AG08395 (cell line): ENCODE results near the gene EPHB1.
A peak's percentile ranks its signal among the peaks of the same experiment; 100 is the strongest.

Source experiments
- DNase-seq: peaks from one replicate; pipeline ENCODE4 v3.0.0; 2012; ENCODE audit warnings: mixed read lengths, low spot score

Gene EPHB1

DNA sequence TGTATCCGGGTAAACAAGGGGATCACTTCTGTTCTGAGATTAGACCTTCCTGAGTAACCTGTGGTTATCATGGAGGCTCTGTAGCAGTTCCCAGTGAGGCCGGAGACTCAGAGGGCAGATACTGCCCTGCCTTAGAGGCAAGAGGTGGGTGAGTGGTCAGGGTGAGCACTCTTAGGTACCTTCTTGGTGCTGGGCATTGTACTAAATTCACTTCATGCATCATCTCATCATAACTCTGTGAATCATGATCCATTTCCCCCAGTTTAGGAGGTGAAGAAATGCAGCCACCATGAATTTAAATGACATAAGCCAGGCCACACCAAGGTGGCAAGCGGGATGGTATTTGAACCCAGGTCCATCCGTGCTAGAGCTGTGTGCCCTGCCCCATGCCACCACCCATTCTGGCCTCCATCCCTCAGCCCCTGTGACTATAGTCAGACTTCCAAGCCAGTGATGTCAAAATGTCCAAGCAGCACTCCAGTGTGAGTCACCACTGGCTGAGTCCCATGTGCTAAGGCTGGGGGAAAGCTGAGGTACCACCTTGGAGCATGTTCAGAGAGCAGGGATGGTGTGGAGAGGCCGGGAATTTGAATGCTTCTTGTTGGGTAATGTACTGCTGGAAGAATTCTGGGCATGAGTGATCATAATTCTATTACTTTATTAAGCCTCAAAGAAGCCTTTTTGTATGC lies 88.8 kb downstream of the EPHB1 start:
- DNase-seq: peak; percentile 67

DNA sequence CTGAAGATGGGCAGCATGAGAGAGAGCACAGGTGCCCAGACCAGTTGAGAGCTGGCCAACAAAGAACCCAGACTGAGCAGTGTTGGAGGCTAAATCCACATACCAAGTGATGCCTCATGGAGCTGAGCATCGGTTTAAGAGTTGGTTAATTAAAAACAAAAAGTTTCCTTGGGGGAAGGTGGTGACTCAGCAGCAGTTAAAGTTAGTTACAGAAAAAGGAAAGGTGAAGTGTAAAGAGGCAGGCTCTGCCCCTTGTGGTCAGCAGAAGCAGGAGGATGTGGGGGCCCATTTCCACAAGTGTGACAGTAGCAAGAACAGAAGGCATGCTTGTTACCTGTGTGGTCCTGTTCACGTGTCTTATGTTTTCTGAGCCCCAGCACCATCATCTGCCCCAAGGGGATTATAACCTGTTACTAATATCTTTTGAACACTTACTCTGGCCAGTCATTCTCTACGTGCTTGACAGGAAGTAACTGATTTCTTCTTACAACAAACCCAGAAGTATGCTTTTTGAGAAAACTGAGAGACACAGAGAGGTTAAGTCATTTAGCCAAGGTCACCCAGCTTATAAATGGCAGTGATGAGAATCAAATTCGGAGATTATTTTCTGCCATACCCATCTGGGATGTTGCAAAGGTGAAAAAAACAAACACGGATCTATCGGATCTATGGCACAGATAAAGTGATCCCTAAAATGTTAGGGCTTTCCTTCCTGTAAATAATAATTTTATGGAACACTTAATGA lies 91.0 kb downstream of the EPHB1 start:
- DNase-seq: peak; percentile 55

DNA sequence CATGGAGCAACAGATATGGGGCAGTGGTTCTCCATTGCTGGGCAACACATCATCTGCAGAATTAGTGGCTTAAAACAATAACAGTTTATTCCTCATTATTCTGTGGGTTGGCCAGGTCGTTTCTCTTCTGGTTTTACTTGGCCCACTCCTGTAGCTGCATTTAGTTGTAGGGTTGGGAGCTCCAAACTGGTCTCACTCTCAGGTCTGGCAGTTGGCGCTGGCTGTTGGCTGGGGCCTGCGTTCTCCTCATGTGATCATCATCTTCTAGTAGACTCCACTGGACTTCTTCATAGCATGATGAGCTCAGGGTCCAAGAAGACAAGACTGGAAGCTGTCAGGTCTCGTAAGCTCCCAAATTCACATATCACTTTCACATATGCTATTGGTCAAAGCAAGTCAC lies 91.9 kb downstream of the EPHB1 start:
- DNase-seq: no peak

DNA sequence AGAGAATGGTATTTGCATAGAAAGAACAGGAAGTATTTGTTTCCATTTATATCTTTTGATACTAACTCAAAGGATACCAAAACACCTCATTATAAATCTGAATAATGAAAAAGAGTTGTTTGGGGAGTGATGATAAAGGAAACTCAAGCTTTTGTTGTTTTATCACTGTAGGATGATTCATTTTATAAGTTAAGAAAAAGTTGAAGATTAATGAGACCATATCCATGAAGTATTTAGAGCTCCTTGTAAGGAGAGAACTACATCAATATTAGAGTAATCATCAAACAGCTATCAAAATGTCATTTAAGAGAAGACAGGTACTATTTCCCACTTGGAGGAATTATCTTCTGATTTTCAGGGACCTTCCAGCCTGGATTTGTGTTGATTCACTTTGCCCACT lies 92.5 kb downstream of the EPHB1 start:
- DNase-seq: no peak

DNA sequence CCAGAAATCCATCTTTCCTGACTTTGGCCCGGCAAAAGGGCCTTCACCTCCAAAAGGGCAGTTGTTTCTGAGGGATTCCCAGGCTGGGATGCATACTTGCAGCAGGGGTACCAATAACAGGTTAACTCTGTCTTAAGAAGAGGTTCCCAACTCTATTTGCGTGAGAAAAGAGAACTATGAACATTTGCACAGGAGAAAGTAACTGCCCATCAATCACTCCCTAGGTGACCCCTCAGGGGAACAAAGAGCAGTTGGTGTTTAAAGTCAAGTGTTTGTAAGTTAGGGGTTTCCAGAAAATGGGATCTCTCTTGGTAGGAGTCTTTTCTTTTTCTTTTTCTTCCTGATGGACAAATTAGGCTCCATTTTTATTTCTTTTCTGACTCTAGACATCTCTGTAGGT lies 97.3 kb downstream of the EPHB1 start:
- DNase-seq: no peak

DNA sequence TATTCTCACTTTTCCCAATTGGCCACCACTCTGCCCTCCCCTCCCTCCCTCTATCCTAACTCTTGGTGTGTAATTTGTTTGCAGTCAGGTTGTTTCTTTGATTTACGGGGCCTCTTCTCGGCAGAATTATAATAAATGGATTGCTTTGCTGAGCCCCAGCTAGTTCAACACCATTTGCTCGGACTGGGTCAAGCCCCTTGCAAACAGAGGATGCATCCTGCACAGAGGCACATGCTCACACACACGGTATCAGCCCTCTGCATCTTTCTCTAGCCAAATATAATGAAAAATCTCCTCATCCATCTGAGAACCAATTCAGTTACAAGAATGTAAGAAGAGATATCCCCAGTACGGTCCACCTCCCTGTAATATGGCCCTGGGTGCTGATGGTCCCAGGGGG lies 97.7 kb downstream of the EPHB1 start:
- DNase-seq: no peak

DNA sequence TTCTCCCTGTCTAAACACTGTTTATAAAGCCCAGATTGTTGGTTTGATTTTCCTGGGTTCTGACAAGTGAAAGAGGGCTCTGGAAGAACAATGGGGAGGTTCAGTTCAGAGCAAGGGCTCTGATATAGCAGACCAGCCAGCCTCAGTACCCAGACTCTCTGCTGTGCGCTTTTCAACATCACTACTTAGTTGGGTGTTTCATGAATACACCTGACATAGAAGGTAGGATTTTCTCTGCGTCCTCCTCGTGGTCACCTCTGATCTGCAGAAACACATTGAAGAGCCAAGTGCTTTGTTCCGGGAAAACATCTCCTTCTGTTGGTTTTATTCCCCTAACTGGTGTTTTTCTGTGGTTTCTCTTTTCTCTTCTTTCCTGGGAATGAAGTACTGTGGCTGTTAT lies 99.5 kb downstream of the EPHB1 start:
- no peak for DNase-seq

DNA sequence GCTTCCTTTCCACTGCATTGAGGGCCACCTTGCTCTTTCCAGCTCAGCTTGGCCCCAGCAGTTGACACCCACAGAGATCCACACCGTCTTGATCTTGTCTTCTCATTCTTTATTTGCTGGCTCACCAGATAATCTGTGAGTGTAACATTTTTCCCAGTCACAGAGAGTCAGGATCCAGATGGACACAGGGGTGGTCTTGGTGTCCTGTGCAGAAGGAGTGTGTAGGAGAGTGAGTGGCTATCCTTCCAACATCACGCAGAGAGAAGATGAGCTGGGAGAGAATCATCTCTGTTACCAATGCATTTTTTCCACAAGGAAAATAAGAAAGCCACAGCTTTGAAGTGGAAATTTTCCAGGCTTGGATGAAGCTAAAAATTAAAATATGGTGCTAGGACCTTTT lies 100.1 kb downstream of the EPHB1 start:
- no peak for DNase-seq

DNA sequence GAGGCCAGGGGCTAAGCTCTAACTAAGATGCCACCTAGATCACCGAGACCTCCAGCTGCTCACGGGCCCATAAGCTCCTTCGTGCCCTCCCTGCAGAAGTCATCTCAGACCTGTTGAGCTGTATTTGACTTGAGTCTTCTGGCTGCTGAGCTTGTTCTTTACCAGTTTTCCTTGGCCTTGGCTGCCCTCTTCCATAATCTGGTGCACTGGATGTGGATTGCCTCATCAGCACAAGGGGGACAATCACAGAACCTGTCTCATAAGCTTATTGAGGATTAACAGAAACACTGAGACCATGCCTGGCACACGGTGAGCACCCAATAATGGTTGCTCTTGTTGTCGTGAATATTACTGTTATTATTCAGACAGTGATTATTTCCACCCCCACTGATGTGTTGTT lies 101.1 kb downstream of the EPHB1 start:
- DNase-seq: no peak

DNA sequence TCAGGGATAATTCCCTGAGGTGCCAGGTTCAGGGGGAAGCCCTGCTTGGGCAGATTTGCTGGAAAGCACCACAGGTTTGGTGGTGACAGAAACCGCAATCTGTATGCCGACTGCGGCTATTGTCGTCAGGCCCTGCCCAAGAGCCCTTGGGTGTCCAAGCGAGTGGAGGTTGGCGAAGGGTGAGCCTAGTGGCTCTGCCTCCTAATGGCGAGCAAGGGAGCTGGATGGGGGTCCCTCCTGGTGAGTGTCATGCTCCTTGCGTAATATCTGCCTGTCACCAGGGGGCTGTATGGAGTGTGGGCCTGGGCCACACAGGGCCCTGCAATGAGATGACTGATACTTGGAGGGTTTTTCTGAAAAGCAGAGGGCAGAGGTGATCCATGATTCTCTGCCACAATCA lies 101.6 kb downstream of the EPHB1 start:
- DNase-seq: no peak

DNA sequence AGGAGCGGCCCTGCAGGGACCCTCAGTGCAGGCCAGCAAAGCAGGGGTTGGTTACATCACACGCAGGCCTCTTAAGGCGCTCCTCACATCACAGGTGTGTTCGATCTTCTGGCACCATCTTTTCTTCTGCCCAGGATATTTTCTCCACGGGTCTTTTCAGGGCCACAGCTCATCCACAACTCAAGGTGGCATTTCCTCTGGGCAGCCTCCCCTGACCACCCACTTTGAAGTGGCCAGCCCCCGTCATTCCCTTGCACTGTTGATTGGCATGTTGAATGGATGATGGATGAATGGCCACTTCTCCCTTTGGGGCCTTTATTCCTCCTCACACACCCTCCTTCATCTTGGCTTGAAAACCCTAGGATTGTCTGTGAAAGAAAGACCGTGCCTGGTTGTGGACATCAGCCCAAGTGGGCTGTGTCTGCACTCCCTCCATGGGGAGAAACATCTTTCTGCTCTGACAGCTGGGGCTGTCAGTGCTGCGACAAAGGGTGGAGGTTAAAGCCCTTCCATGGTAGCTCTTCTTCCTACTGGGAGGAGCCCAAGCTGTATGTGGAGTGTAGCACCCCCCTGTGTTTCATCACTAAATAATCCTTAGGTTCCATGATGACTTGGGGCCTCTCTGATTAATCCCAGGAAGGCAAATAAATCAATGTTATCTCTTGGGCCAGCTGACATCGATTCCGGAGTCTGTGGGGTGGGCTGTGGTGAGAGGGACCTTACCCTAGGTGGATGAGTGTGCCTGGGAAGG lies 102.5 kb downstream of the EPHB1 start:
- DNase-seq: no peak

DNA sequence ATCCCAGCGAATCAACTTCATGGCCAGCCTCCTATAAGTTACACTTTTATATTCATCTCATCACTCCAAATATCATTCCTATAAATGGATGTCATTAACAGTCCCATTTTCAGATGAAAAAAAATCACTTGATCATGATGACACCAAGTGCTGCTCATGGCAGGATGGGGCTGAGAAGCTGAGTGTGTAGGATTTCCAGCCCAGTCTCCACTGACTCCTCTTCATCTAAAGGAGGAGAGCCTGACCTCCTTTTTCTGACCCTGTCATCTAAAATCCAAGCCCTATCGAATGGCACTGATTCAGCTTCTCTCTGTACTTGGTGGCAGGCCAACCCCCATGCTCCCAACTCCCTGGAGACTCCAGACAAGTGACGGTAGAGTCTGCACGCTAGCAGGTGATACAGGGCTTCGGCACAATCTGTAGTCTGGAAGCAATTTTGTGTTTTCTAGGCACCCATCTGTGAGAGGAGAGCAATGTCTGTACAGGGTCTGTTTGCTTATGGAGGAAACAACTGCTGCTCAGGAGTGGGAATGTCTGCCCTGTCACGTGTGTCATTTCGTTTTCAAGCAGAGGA lies 103.2 kb downstream of the EPHB1 start:
- no peak for DNase-seq

DNA sequence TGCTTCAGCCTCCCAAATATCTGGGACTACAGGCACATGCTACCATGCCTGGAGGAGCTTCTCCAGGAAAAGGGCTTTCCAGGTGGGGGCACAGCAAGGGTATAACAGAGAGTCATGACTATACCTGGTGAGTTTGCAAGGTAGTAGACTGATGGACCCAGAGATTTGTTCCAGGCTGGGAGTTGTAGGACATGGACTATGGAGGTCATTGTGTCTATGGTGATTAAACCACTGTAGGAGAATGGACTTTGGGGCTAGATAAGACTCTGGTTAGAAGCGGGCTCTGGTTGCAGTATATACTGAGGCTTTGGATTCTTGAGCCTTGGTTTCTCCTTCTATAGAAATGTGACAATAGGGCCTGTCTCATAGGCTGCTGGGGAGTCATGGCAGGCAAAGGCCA lies 104.7 kb downstream of the EPHB1 start:
- DNase-seq: no peak

DNA sequence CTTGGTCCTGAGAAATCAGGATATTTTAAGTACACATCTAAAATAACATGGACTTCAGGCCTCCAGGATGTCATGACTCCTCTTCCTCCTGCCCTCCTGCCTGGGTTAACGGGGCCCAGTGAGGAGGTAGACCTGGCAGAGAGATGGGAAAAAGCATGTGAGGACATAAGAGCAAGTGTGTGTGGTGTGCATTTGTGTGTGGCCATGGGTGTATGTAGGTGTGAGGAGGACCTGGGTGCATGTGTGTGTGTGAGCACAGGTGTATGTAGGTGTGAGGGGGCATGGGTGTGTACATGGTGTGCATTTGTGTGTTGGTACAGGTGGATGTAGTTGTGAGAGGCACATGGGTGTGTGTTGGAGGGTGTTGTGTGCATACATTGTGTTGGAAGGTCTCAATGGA lies 105.4 kb downstream of the EPHB1 start:
- DNase-seq: no peak

DNA sequence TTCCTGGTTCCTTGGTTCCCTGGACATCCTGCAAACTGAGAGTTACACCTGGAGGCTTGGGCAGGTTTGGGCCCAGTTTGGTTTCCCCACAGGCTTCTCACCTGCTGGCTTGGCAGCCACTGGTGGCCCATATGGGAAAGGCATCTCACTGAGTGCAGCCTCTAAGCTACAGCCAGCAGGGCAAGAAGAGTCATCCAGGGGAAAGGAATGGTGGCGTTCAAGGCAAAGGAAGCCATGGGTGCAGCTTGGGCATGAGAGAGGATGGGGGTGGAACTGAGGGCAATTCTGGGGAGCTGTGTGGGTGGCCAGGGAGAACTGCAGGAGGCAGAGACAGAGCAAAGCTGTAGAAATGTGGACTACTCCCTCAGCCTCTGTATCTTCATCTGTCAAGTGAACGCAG lies 106.4 kb downstream of the EPHB1 start:
- no peak for DNase-seq

DNA sequence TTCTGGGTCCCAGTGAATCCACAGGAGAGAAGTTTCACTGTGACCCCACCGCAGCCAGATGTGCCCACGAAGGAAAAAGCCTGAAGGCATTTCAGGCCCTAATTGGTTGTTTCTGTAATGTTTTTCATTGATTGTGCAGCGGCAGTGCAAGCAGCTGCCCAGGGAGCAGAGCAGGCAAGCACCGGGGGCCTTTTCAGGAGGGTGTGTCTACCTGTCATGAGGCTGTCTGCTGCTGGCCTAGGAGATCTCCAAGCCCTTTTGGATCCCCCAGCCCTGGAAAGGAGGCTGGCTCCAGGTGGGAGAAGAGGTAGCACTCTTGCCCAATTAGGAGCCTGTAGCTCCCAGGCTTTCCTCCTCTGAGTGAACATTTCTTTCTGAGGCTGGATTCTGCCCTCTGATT lies 108.8 kb downstream of the EPHB1 start:
- DNase-seq: no peak

DNA sequence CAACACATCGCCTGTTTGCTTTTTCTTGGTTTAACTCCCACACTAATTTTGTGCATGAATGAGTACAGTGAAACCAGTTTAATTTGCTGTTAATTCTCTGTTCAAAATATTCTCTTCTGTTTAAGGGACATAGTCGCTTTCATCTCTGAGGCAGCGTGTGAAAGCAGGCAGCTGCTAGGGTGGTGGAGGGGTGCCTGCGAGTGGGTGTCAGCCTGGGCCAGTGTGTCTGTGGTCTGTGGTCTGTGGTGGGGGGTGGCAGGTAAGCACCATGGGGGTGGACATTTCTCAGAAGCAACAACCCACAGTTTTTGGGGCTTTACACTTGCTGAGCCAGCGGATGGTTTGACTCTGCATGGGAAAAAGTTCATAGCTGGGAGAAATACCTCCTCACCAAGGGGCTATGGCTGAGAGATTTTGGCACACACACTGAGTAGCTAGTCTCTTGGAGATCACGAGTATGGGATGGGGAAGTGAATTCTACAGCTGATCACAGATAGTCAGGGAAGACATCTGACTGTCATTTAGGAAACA lies 109.2 kb downstream of the EPHB1 start:
- no peak for DNase-seq

DNA sequence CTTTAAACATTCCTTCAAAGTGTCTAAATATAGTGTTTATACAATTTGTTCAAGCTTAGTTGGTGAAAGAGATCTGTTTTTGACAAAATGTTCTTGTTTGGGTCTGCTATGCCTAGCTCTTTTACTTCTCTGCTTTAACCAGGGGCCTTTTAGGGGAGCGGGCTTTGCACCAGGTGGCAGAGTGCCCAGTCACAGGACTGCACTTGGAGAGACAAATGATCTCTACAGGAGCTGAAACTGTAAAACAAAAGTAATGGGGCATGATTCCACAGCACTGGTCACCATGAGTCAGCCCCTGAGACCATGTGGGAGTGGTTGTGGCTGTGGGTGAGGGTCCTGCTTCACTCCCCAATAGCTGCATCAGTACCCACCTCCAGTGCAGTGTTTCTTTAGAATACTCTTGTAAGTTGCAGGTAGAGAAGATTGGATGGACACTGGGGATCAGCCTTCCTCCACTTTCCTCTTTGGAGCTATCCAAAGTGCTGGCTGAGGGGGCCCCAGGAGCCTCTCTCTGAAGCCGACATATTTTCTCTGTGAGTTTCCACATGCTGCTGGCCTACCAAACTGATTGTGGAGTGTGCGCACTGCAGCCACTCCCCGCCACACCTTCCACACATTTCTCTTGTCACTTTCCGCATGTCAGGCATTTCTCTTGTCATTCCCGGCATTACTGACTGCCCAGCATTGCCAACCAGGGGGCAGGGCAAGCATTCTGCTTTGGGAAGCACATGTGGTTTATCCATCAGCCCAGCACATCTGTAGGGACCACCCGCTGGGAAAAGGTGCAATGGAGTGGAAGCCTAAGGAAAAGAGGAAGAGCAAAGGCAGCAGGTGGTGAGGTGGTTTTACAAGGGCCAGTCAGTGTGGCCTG lies 110.0 kb downstream of the EPHB1 start:
- DNase-seq: peak; percentile 34

DNA sequence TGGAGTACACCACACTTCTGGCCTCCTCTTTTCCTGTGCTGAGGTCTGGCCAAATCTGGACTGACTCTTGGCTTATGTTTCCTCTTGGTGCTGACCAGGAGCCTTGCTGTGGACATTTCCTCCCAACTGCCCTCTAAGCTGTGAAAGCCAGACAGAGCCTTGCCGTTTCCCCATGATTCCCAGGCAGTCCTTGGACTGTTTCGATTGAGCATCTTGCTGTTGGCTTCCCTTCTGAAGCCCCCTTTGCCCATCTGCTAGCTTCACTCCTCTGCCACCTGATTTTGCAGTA lies 110.5 kb downstream of the EPHB1 start:
- no peak for DNase-seq

DNA sequence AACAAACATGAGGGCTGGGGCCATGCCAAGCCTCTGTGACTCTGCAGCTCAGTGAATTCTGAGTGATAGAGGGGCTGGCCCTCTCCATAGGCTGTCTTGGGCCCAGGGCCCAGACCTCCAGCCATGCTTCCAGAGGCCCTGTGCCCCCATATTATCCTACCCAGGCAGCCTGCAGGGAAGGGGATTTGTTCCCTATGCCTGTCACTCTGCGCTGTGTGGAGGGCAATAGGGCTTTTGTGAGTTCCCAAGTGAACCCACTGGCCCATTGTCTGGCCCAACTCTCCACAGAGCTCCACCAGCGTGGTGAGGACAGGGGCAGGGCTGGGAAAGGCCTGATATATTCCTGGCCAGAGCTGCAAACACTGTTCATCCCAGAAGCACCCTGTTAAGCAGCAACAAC lies 113.2 kb downstream of the EPHB1 start:
- no peak for DNase-seq

DNA sequence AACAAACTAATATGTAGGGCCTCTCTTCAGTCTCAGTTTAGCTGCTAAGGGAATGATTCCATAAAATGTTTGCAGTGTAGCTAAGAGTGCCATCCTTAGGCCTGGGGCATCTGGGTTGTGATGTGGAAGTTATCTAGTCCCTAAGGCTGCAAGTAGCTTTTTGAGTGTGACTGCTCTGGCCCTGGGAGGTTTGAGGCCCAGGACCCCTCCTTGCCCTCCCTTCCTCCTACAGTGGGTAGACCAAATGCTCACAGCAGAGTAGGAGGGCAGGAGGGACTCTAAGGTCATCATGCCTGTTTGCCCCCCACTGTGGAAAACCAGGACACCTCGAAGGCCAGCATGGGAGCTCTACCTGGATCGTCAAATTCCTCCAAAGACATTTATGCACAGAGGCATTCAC lies 115.0 kb downstream of the EPHB1 start:
- no peak for DNase-seq
